Measurements from ENCODE around the gene CTIF.
A peak's percentile ranks its signal among the peaks of the same experiment; 100 is the strongest.
"Not testable (repeated sequence)": the region's sequence is repeated elsewhere in the genome, so short reads cannot be mapped to it uniquely, and the experiment has no call there.

The CTIF gene

DNA sequence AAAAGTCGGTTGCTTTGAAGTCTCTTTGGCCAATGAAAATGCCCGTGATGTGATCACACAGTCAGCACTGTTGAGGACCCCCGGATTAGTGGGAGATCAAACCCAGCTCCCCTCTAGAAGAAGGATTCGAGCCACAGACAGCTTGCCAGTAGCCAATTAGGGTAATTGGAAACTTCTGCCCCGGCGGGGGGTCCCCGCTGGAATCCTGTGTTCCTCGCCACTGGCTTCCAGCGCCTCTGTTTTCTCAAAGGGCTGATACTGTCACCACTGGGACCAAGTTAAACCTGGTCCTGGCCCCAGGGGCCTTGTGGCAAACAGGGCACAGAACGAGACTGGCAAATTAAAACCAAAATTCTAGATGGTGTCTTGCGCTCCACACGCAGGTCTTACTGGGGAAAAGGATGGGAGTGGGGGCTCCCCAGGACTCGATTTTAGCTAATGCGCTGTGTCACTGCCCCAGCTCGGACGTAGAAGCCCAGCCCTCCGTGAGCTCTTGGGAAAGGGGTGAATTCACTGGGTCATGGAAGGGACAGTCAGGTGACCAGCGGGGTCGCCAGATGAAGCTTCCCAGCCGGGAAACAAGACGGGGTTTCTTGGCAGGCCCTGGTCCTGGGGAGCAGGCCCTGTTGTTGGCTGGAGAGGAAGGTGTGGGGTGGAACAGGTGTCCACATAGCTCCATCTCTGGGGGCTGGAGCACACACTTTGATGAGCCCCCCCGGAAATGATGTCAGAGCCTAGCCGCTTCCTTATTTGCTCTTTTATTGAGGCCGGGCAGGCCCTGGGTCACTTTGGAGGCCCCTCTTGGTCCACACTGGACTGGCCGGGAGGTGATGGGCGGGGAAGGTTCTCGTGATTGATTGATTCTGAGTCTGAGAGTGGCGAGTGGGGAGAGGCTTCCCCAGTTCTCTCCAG, 321.7 kb downstream of the CTIF start:
- DNase-seq (ENCODE audit: low read depth in 2 of 3, low spot score in 1 of 3): no peak

DNA sequence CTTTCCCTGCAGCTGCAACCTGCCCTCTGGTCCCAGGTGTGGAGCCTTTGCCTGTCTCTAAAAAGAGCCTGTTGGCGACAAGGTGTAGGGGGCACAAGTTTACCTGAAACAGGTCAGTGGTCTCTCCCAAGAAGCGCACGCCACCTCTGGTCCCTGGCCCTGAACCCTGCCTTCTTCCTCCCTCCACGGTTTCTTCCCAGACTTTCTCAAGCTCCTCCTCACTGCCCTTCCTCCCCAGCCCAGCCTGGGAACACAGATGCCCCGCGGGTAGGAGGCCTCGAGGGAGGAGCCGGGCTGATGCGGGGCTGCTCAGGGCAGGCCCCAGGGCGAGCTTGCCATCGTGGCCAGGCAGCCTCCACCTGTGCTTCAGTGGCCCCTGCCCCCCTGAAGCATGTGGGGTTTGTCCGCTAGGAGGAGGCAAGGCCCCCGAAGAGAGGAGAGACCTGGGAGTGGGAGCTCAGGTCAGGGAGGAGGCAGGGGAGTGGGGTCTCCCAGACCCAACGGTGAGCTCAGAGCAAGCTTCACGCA, 322.4 kb downstream of the CTIF start:
- no peak for DNase-seq (ENCODE audit: low read depth in 2 of 3, low spot score in 1 of 3)

DNA sequence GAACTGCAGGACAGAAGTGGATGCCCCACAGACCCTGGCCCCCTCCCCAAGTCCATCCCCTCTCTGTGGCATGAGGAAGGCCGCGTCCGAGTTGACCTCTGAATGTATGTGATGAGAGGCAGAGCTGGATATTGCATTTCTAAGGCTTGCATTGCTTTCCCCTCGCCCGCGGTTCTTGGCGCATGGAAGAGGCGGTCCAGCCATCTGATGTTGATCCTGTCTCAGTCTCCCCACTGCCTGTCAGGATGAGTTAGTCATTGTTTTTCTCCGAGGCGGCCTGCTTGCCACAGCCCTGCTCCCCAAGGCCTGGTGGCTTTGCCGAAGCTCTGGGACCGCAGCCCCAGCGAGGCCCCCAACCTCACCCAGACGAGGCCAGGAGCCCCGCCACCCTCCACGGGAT, 323.3 kb downstream of the CTIF start:
- no peak for DNase-seq (ENCODE audit: low read depth in 2 of 3, low spot score in 1 of 3)

DNA sequence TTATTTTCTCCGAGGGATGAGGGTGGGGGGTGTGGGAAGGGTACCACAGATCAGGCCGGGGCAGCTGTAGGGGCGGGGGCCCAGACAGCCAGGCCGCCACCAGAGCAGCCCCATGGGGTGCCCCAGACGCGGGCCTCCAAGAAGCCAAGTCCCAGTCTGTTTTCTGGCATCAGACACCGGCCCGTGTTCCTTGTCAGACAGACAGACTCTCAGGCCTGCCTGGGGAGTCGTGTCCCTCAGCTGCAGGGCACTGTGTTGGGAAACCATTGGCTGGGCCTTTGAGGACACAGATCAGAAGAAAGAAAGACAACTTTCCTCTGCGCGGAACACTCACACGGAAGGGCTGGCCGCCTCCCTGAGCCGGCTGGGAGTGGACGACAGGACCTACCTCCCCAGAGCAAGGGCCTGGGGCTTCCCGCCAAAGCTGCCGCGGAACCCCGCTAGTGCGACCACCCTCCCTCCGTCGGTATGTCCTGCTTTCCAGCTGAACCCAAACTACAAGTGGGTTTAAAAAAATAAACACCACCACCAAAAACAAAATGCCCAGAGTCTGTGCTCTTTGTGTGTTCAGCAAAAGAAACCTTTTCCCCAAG, 323.9 kb downstream of the CTIF start:
- no peak for DNase-seq (ENCODE audit: low read depth in 2 of 3, low spot score in 1 of 3)

DNA sequence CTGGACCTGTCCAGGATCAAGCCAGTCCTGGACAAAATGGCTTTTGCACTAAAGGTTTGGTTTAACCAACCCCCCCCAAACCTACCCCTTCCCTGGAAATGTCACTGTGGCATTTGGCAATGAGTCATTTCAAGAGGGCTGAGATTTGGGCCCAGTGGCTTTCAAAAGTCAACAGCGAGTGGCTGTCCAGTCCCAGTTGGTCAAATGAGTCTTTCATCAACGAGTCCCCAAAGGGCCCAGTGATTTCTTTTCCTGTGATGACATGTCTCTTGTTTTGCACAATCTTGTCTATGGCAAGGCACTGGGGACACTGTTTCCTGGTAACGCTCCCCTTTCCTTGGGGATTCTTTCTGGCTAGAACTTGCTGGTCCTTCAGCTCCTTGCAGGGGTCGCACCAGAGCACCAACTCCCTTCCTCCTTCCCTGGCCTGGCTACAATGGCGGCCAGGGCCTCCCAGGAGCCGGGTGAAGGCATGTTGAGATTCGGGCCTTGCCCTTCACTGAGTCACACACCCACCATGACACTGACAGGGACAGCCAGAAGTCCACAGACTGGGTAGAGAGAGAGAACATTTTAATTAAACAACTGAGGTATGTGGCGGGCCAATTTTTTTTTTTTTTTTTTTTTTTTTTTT, 324.7 kb downstream of the CTIF start:
- no peak for DNase-seq (ENCODE audit: low read depth in 2 of 3, low spot score in 1 of 3)

DNA sequence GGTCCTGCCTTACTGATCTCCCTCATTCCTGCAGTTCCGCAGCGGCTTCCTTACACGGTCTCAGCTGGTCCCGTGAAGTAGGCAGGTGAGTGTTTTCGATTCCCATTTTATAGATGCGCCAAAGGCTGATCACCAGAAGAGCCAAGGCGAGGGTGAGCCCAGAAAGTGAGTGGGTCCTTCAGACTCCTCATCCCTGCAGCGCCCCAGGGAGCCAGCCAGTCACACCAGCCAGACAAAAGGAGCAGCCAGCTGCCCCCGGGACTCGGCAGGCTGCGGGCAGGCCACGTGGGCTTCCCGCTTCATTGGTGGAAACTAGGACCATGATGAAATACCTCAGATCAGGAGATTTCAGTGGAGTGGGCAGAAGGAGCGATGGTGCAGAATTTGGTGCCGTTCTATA, 326.0 kb downstream of the CTIF start:
- DNase-seq (ENCODE audit: low read depth in 2 of 3, low spot score in 1 of 3): no peak

DNA sequence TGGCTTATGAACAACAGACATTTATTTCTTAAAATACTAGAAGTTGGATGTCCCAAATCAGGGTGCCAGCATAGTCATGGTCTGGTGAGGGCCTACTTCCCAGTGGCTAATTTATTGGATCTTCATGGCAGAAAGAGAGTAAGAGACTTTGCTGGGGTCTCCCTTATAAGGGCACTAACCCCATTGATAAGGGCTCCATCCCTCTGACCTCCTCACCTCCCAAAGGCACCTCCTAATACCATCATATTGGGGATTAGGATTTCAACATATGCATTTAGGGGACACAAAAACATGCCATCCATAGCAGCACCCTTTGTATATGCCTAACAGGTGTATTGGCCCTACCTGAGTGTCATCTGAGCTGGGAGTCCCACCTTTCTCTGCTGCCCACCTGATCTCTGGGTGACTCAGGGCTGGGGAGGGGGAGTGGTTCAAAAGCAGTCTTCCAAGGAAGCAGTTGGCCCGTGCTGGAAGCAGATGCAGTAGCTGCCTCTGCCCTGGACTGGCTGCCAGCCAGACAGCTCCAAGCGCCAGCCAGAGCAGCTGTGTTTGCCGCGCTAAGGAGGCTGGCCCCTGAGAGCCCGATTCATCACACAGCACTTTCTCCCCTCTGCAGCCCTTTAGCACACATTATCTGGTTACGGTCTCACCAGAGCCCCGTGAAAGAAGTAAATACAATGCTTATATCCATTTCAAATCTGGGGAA, 327.4 kb downstream of the CTIF start:
- DNase-seq (ENCODE audit: low read depth in 2 of 3, low spot score in 1 of 3): no peak

DNA sequence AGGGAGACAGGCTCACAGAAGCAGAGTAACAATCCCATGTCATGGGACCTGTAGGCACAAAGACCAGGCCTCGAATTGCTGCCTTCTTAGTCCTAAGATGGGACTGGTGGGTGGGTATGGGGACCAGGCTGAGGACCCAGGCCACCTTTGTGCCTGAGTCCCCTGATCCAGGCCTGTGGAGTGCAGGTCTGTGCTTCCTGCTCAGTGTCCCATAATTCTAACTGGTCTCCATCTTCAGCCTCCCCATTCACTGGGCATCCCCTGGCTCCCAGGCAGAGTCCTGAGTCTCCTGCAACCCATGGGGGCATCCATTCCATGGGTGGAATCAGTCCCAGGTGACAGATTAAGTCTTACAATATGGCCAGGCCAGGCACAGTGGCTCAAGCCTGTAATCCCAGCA, 328.0 kb downstream of the CTIF start:
- DNase-seq (ENCODE audit: low read depth in 2 of 3, low spot score in 1 of 3): no peak

DNA sequence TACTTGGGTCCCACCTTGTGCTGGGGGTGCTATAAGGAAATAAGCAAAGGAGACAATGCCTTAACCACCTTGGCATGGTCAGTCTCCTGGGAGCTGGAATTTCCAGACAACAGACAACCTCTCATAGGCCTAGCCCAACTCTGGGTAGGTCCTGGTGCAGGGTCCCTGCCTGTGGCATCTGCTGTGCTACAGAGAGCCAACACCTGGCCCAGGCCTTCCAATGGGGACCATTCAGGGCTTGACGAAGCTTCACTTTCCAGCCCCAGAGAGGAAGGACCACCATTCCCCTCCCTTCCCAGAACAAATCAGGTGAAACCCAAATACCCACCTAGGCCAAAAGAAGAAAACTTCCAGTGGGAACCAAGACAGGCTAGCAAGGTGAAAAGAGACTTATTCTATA, 329.1 kb downstream of the CTIF start:
- no peak for DNase-seq (ENCODE audit: low read depth in 2 of 3, low spot score in 1 of 3)

DNA sequence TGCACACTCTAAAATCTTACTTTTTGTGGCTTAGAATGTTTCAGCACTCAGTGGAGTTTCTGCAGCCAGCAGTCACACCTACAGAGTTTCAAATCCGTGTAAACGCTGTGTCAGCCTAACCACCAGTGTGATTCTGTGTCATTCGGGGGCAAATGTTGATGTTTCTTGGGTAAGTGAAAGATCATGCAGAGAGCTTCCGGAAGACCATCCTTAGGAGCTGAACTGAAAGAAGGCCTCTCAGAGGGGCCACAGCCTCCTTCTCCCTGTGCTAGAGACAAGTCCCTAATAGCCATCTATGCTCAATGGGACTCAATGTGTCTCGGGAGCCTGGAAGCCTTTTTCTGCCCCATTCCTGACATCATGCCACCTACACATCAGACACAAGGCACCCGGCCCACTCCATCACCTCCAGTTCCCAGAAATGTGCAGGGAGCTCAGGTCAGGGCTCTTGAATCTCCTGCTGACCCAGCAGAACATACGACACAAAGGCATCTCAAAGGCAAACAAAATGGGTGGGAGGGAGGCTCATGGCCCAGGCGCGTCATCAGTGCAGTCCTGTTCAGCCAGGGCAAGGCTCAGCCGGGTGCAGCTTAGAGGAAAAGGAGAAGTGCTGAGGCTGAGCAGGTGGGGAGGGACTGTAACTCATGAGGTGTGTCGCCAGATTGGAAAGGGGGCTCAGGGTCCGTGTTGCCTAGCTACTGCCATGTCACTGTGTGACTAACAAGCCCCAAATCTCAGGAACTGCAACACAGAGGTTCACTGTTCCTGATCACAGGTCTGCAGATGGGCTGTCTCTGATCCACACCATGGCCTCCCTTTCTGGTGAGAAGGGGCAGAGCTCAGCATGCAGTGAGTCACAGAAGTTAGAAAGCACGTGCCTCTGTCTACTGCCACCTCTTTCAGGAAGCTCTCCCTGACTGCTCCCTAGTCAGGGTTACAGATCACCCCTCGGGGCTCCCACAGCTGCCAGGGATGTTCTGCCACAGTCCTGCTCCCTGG, 329.9 kb downstream of the CTIF start:
- peak; percentile 50 to 65 (median 52) for DNase-seq (ENCODE audit: low read depth in 2 of 3, low spot score in 1 of 3)

DNA sequence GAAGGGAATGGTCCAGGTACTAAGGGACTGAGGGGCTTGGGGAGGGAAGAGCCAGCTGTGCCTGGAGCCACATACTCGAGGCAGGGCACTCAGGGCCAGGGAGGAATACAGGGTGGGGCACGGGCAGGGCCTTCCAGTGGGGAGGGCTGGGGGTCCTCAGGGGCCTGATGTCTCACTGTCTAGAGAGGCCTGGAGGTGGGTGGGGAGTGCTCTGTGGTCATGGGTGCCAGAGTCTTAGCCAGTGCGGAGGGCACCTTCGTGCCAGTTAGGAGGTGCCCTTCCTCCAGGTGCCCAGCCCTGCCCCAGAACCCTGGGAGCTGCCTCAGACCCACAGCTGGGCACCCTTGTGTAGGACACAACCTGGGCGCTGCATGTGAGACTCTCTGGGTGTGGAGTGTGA, 330.8 kb downstream of the CTIF start:
- no peak for DNase-seq (ENCODE audit: low read depth in 2 of 3, low spot score in 1 of 3)

DNA sequence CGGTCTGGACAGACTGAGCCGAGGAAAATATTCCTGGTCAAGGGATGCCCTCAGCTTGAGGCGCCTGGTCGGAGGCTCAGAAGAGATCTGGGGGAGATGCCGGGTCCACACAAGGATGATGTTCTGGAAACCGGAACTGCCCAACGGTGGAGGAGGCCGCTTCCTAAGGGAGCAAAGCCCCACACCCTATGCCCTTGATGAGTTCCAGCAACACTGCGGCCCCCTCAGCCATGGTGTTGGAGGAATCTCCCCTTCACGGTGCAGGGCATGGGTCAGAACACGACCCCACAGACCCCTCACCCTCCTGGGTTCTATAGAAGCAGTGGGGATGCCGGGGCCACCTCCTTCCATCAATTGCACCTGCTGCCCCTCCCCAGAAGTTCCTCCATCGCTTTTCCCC, 332.1 kb downstream of the CTIF start:
- DNase-seq (ENCODE audit: low read depth in 2 of 3, low spot score in 1 of 3): not testable (repeated sequence)

DNA sequence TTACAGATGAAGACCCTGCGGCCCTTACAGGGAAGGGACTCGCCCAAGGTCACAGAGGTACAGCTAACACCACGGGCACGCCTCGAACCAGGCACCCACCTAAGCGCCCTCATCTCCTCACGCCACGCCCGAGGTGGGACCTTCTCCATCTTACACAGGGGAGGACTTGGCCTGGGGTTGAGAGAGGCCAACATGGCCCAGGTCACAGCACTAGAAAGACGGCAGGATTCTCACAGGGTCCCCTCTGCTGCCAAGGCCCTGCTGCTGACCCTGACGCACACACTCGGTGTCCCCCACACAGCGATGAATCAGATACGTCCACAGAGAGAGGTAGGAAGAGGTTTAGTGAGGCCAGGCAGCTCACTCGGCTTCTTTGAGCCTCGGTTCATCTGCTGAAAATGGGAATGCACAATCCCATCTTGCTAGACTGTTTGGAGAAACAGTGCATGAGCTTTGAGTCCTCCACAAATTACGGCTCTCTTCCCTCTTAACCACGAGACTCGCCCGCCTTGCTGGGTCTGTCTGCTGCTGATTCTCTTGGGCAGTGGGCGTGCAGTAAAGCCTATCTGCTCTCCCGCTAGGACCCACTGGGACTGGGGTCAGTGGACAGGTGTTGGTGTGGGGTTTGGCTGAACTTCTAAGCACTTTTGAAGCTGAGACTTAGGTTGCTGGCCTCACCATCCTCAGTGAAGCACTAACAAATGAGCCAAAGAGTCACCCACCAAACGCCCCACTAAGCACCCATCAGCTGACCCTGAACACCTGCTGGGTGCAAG, 332.7 kb downstream of the CTIF start:
- DNase-seq (ENCODE audit: low read depth in 2 of 3, low spot score in 1 of 3): no peak

DNA sequence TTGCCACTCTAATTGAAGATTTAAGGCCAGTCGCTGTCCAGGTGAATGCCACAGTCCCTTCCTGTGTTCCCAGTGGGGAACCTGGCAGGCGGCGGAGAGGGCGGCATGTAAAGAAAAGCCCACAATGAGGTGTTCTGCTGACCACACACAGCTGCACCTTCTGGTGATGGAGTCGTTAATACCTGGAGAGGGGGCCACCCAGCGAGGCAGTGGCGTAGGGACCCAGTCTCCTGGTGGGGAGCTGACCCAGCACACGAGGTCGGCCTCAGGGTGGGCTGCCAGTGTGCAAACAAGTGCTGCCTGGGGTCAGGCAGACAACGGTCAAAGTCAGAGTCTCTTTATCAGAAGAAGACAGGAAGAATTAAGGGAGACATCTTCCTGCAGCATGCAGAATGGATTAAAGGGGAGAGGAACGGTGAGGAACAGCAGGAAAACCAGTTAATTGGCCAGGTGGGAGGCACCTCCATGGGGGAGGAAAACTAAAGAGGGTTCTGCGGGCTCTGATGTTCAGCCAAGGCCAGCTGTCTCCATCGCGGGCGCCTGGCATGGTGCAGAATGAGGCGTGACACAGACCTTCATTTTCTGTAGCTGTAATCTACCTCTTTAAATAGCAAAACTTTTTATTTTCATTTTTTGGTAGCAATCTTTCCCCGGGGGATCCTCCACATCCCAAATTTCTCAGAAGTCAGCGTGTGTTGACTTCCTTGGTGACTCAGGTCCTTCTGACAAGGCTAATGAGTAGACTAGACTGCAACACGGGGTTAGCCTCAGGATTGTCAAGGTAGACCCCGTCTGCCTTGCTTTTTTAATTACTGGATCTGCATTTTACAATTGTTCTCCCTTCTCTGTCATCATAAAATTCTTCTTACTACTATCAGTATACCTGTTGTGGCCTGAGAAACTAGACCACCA, 333.7 kb downstream of the CTIF start:
- DNase-seq (ENCODE audit: low read depth in 2 of 3, low spot score in 1 of 3): no peak

DNA sequence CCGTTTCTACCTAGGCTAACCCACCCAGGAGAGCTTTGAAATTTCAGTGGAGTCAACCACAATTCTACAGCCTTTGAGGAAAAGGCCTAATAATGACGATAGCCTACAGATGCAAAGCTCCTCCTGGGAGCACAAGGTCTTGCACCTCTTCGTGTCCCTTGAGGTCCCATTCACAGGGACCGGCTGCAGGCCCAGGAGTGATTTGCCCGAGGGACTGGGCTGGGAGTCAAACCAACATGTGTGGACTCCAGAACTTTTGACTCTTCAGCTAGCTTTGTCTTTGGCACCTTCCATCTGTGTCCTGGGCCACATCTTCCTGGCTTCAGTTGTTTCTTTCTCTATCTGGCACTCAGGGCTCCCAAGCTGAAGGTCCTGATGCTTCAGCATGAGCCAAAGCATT, 335.4 kb downstream of the CTIF start:
- no peak for DNase-seq (ENCODE audit: low read depth in 2 of 3, low spot score in 1 of 3)

DNA sequence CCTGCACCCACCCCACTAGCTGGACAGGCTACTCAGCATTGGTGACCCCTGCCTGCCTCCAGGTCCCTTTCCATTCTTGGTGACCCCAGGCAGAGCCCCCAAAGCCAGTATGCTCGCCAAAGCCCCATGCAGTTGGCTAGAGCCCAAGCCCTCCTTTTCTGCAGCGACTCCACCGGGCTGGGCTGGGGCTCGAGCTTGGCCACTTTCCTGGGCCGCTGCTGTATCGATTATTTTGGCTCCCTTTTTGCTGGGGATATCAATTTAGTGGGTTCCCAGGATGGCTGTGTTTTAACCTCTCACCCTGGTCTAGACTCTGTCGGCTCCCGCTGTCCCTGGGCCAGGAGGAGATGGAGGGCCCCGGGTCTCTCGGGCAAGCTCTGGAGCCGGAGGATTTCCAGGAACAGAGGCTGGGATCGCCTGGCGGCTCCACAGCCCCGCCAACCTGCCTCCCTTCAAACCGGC, 335.9 kb downstream of the CTIF start:
- DNase-seq (ENCODE audit: low read depth in 2 of 3, low spot score in 1 of 3): no peak

DNA sequence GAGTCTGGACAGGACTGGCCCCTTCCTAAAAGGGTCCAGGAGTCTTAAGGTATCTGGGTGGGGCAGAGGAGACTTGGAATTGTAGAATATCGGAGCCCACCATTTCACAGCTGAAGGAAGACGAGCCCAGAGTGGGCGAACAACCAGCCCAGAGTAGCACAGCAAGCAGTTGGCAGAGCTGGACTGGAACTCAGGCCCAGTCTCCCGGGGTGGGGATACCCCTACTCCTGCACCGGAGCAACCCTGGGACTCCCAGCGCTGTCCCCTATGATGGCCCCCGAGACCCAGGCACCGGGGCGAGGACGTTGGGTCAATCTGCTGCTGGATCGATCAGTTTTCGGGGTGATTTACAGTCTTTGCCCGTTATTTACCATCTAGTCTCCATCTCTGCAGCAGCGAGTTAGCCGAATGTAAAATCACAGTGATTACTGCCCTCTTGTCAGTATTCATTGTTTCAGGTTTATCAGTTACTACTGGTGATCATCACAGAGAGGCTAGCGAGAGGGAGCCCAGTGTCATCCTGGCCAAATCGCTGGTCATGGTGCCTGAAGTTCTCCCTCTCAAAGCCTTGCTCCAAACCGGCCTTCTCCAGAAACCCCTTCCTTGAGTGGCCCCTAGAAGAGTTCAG, 336.6 kb downstream of the CTIF start:
- no peak for DNase-seq (ENCODE audit: low read depth in 2 of 3, low spot score in 1 of 3)

Measured in stimulated activated CD4-positive, alpha-beta T cell treated with anti-CD3 and anti-CD28 coated beads, Interleukin-12 subunit alpha, Interleukin-12 subunit beta, amount 100 ng/mL, for 48 hours (primary cell).